ENCODE measurements around the gene KDELR3. TPM values are rescaled to one million over a fixed set of nuclear protein-coding genes. Genes with fewer than 3 reads are reported as not detected.

The KDELR3 gene
- 10 to 100 TPM; 16.8 to 52.9 TPM for total RNA-seq

DNA sequence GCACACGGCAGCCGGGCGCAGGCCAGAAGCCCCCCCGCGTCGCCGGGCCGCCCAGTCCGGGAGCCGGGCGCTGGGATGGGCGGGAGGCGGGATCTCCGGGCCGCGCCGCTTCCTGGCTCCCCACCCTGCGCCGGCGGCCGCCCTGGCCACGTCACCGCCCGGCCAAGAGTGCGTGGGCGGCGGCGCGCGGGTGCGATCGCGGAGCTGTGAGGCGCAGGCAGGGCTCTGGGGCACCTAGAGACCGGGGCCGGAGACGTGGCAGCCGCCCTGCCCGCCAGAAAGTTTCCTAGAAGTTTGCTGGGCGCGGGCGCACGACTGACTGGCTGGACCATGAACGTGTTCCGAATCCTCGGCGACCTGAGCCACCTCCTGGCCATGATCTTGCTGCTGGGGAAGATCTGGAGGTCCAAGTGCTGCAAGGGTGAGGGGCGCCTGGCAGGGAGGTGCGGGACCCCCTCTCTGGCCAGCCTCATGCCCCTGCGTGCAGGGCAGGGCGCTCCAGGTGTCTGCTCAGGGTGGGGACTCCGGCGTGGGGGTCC is at the start of gene KDELR3:
Gene KDELR3 (plus strand): TSS at position 193 of the 539 bp plus-strand sequence. CDS start 138 bp downstream, at position 331.
- TF ChIP-seq, protein P1, sequence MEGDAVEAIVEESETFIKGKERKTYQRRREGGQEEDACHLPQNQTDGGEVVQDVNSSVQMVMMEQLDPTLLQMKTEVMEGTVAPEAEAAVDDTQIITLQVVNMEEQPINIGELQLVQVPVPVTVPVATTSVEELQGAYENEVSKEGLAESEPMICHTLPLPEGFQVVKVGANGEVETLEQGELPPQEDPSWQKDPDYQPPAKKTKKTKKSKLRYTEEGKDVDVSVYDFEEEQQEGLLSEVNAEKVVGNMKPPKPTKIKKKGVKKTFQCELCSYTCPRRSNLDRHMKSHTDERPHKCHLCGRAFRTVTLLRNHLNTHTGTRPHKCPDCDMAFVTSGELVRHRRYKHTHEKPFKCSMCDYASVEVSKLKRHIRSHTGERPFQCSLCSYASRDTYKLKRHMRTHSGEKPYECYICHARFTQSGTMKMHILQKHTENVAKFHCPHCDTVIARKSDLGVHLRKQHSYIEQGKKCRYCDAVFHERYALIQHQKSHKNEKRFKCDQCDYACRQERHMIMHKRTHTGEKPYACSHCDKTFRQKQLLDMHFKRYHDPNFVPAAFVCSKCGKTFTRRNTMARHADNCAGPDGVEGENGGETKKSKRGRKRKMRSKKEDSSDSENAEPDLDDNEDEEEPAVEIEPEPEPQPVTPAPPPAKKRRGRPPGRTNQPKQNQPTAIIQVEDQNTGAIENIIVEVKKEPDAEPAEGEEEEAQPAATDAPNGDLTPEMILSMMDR (IDR thresholded peaks at IDR 0.05), result no peak
- Histone ChIP-seq H3K36me3 (no peaks in the 10 kb centered on the region), H3K4me3 (peak within 1 kb of the TSS; percentile 90), H3K27ac (no peak within 1 kb of the TSS), H3K27me3 (replicated peaks; ENCODE audit: insufficient read depth) (peaks cover 3% of the 10 kb centered on the region), H3K4me1 (ENCODE audit: control insufficient read depth in 1 of 2, low read depth in 2 of 2) (peaks cover 0 to 20% of the 10 kb centered on the region in 2 donors), H3K9me3 (no peaks in the 10 kb centered on the region)
- no peak for DNase-seq (ENCODE audit: low spot score)
- ATAC-seq (ENCODE audit: insufficient number of reproducible peaks, low FRiP score, low read depth), result peak; percentile 38

DNA sequence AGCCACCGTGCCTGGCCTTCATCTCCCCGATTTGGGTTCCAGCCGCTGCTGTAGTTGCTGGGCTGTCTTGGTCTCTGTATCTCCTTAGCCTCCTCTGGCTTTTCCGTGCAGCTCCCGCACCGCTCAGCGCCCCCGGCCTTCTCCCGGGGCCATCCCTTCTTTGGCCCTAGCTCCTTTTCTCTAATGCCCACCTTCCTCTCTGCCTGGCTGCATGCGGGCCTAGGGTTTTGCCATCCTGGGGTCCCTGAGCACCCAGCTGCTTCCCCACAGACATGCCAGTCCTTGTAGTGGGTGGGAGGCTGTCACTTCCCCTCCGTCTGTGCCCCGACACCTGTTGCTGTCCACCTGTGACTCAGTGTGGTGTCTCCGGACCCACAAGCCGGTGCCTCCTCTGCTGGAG is 49.3 kb upstream of the KDELR3 start:
- no peaks in the 10 kb centered on the region for H3K36me3 ChIP-seq
- DNase-seq (ENCODE audit: low spot score) (no peak), ATAC-seq (ENCODE audit: insufficient number of reproducible peaks, low FRiP score, low read depth) (no peak)
- TF ChIP-seq, protein P1 (IDR thresholded peaks at IDR 0.05), result no peak
- no peak overlapping the region for H3K4me3 ChIP-seq
- no peaks in the 10 kb centered on the region for H3K27me3 ChIP-seq (replicated peaks; ENCODE audit: insufficient read depth)
- no peaks in the 10 kb centered on the region for H3K4me1 ChIP-seq (ENCODE audit: control insufficient read depth in 1 of 2, low read depth in 2 of 2)
- H3K27ac ChIP-seq, result no peak overlapping the region
- no peaks in the 10 kb centered on the region for H3K9me3 ChIP-seq

DNA sequence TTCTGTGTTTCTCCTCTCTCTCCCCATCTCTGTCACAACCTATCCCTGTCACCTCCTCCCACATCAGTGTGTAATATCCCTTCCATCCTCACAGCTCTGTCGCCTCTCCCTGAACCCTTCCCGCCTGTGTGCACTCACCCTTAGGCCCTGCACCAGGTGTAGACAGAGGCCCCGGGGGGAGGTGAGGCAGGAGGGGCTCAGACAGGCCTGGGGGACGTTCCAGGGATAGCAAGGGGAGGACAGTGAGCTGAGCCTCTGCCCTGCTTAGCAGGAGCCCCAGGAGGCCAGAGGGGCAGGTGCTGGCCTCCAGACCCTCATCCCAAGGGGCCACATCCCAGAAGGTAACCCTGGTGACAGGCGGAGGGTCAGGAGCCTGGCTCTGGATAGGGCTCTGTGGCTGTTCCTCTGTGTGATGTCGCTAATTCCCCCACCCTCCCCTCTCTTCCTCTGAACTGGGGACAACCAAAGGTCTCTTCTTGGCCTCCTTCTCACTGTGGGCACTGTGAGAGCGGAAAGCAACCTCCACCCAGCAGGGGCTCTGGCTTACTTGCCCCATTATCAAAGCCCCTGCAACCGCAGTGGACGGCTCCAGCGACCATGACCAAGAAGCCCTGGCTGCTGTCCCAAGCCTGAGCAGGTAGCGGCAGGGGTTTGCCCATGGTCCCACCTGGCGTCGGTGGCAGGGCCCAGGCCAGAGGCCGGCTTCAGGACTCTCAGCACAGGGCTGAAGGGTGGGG is 48.6 kb upstream of the KDELR3 start:
- TF ChIP-seq, protein P1 (IDR thresholded peaks at IDR 0.05), result no peak
- no peak for DNase-seq (ENCODE audit: low spot score)
- H3K9me3 ChIP-seq, result no peaks in the 10 kb centered on the region
- no peaks in the 10 kb centered on the region for H3K27me3 ChIP-seq (replicated peaks; ENCODE audit: insufficient read depth)
- no peak overlapping the region for H3K27ac ChIP-seq
- no peak overlapping the region for H3K4me3 ChIP-seq
- no peak for ATAC-seq (ENCODE audit: insufficient number of reproducible peaks, low FRiP score, low read depth)
- H3K36me3 ChIP-seq, result no peaks in the 10 kb centered on the region
- no peaks in the 10 kb centered on the region for H3K4me1 ChIP-seq (ENCODE audit: control insufficient read depth in 1 of 2, low read depth in 2 of 2)

DNA sequence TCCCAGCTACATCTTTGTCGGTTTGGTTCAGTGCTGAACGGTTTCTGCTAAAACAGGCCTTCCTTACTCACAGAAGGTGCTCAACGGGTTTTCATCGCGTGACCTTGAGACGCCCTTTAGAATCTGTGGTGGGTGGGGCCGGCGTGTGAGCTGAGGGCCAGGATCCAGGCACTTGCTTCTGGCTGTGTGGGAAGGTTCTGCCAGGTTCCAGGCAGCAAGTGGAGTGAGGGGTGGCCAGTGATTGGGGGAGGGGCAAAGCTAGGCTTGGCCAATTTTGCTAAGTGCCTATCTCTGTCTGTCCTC is 48.1 kb upstream of the KDELR3 start:
- Histone ChIP-seq H3K4me1 (ENCODE audit: control insufficient read depth in 1 of 2, low read depth in 2 of 2) (no peaks in the 10 kb centered on the region), H3K9me3 (no peaks in the 10 kb centered on the region), H3K4me3 (no peak overlapping the region), H3K36me3 (no peaks in the 10 kb centered on the region), H3K27me3 (replicated peaks; ENCODE audit: insufficient read depth) (no peaks in the 10 kb centered on the region), H3K27ac (no peak overlapping the region)
- DNase-seq (ENCODE audit: low spot score), result no peak
- TF ChIP-seq, protein P1 (IDR thresholded peaks at IDR 0.05), result no peak
- ATAC-seq (ENCODE audit: insufficient number of reproducible peaks, low FRiP score, low read depth), result no peak

DNA sequence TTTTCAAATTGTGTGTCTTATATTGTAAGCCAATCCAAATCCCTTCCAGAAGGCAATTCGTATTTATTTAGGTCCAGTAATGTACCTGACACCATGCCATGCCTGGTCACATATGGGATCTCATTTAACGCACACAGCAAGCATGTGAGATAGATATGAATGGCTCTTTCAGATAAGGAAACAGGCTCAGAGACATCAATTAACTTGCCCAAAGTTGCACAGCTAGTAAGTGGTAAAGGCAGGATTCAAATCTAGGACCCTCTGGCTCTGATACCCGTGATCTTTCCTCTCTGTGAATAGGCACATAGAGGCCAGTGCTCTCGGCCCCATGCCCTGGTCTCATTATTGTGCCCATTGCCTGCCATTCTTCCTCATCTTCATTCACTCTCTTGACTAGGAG is 47.2 kb upstream of the KDELR3 start:
- ATAC-seq (ENCODE audit: insufficient number of reproducible peaks, low FRiP score, low read depth), result no peak
- Histone ChIP-seq H3K36me3 (no peaks in the 10 kb centered on the region), H3K9me3 (no peaks in the 10 kb centered on the region), H3K4me1 (ENCODE audit: control insufficient read depth in 1 of 2, low read depth in 2 of 2) (no peaks in the 10 kb centered on the region), H3K27ac (no peak overlapping the region), H3K4me3 (no peak overlapping the region), H3K27me3 (replicated peaks; ENCODE audit: insufficient read depth) (no peaks in the 10 kb centered on the region)
- TF ChIP-seq, protein P1 (IDR thresholded peaks at IDR 0.05), result no peak
- no peak for DNase-seq (ENCODE audit: low spot score)
